Fibroblast of the conjunctiva (primary cell): ENCODE measurements around the gene TP53BP1.
"Not testable (repeated sequence)": the region's sequence is repeated elsewhere in the genome, so short reads cannot be mapped to it uniquely, and the experiment has no call there.

Source experiments
- DNase-seq: peaks from one replicate; pipeline ENCODE4 v3.0.0-alpha.2; 2010; ENCODE audit warnings: low read depth

The TP53BP1 gene

GRCh38 chr15:43492673-43493601, at the start of gene TP53BP1:
Gene TP53BP1, minus strand, starts transcription at chr15:43493156. Its CDS starts 113 bp downstream, at chr15:43493043.
- DNase-seq, result peak; percentile 88

GRCh38 chr15:43541785-43542184, 48.8 kb upstream of the TP53BP1 start:
- DNase-seq, result peak; percentile 35

- DNase-seq, result no peak
Observed at GRCh38 chr15:43538091-43538490, 45.1 kb upstream of the TP53BP1 start.

GRCh38 chr15:43534897-43535296, 41.9 kb upstream of the TP53BP1 start:
- DNase-seq, result no peak

- not testable (repeated sequence) for DNase-seq
Observed at GRCh38 chr15:43532826-43533225, 39.9 kb upstream of the TP53BP1 start.

GRCh38 chr15:43531018-43531670, 38.2 kb upstream of the TP53BP1 start:
- no peak for DNase-seq

GRCh38 chr15:43529587-43530345, 36.8 kb upstream of the TP53BP1 start:
- DNase-seq, result no peak

GRCh38 chr15:43529141-43529540, 36.2 kb upstream of the TP53BP1 start:
- DNase-seq, result no peak

GRCh38 chr15:43528542-43529007, 35.6 kb upstream of the TP53BP1 start:
- DNase-seq, result no peak

- DNase-seq, result no peak
Observed at GRCh38 chr15:43527802-43528541, 35.0 kb upstream of the TP53BP1 start.

- no peak for DNase-seq
Observed at GRCh38 chr15:43527016-43527801, 34.3 kb upstream of the TP53BP1 start.

GRCh38 chr15:43526261-43526930, 33.4 kb upstream of the TP53BP1 start:
- DNase-seq, result no peak

- DNase-seq, result no peak
Observed at GRCh38 chr15:43525131-43525530, 32.2 kb upstream of the TP53BP1 start.

GRCh38 chr15:43524254-43524845, 31.4 kb upstream of the TP53BP1 start:
- DNase-seq, result no peak

- DNase-seq, result no peak
Observed at GRCh38 chr15:43523646-43524045, 30.7 kb upstream of the TP53BP1 start.

GRCh38 chr15:43522247-43522646, 29.3 kb upstream of the TP53BP1 start:
- DNase-seq, result no peak

GRCh38 chr15:43521419-43521818, 28.5 kb upstream of the TP53BP1 start:
- DNase-seq, result no peak

- DNase-seq, result no peak
Observed at GRCh38 chr15:43520138-43520537, 27.2 kb upstream of the TP53BP1 start.

- no peak for DNase-seq
Observed at GRCh38 chr15:43519196-43519595, 26.2 kb upstream of the TP53BP1 start.
